ENCODE data around the gene TMEM108.

DNA sequence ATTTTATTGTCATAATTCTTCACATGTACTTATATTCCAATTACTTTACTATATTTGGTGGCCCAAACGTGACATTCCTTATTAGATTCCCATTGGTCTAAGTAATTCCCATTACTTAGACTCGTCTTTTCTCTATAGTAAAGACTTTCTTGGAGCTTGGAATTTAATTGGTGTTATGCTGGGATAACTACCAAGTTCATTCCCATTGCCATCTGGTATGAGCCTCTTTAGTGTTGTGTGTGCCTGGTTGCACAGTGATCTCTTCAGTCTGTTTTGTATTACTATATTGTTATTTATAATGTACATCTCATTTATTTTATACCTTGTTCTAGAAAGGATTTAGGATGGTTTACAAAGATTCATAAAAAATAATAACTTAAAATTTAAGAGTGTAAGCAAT lies 27.8 kb downstream of the TMEM108 start:
- TF ChIP-seq SUZ12 (IDR thresholded peaks at IDR 0.05; ENCODE audit: extremely low read depth, insufficient read depth, insufficient read length): no peak
- no peak for TF ChIP-seq YY1 (IDR thresholded peaks at IDR 0.05; ENCODE audit: insufficient read depth, insufficient read length)
- TF ChIP-seq ZNF274 (IDR thresholded peaks at IDR 0.05; ENCODE audit: low read depth, low read length): no peak

Data from NT2/D1 (cell line).